Activated T-helper 1 cell treated with anti-CD3 and anti-CD28 coated beads, Interleukin-12 subunit alpha, Interleukin-12 subunit beta, Interleukin-2, Interleukin-4 antibody, amounts not matched to agents 30 ng/mL and 10 ng/mL and 1 ng/mL, durations not matched to agents 14 hours and 24 hours and 36 hours (primary cell): ENCODE results near the gene NTF3. TPM values are rescaled to one million over a fixed set of nuclear protein-coding genes. Genes with fewer than 3 reads are reported as not detected.

Source experiments
- DNase-seq: peaks from one replicate; pipeline ENCODE4 v3.0.0; 2021; ENCODE audit warnings: low spot score
- H3K27ac Mint-ChIP-seq: one replicate; pipeline ENCODE4 v1.8.0; 2021; ENCODE audit warnings: mild to moderate bottlenecking, mixed read lengths
- H3K27me3 Mint-ChIP-seq: one replicate; pipeline ENCODE4 v1.8.0; 2022; ENCODE audit warnings: mild to moderate bottlenecking, moderate library complexity, mixed read lengths; ENCODE audit not compliant: insufficient read depth
- H3K36me3 Mint-ChIP-seq: one replicate; pipeline ENCODE4 v1.8.0; 2021; ENCODE audit warnings: low read depth, mixed read lengths
- H3K4me1 Mint-ChIP-seq: one replicate; pipeline ENCODE4 v1.8.0; 2021; ENCODE audit warnings: low read depth, mixed read lengths
- H3K4me3 Mint-ChIP-seq: one replicate; pipeline ENCODE4 v1.8.0; 2021; ENCODE audit warnings: mild to moderate bottlenecking, moderate library complexity, mixed read lengths
- H3K9me3 Mint-ChIP-seq: one replicate; pipeline ENCODE4 v1.8.0; 2021; ENCODE audit warnings: mixed read lengths
- intact Hi-C: fragments of 100-400 bp; cut with micrococcal nuclease; formaldehyde crosslinking; loops from one replicate; pipeline ENCODE4 v1.15.1; 2024
- total RNA-seq: library from RNA; stranded (reverse); gene quantifications from 2 replicates; pipeline ENCODE4 v1.2.3, GENCODE V29; 2022

NTF3 gene
- total RNA-seq, 1 donor from 2014 or later = not detected

DNA sequence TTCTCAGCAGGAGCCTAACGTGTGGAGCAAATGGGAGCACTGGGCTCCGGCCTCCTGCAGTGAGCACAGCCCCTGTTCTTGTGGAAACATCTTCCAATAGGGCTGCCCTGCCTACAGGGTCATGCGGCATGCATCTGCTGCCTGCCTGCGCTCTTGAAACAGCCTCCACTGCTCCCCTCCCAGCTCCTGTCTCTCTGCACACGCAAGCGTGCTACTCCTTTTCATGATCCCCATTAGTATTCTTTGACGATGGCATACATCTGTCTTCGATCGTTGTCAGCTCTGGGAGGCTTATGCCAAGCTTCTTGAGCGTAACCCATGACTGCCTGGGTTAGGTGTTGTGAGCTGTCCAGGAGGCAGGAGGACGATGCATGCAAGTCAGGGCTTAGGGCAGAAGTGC is 23.1 kb downstream of the NTF3 start:
- Mint-ChIP-seq H3K27ac (no peak overlapping the region), H3K27me3 (peaks cover 3% of the 10 kb centered on the region), H3K4me3 (no peak overlapping the region), H3K4me1 (peaks cover 8% of the 10 kb centered on the region), H3K36me3 (no peaks in the 10 kb centered on the region), H3K9me3 (no peaks in the 10 kb centered on the region)
- DNase-seq = no peak
- intact Hi-C loops = no loop called here

- intact Hi-C loops = no loop called here
- Mint-ChIP-seq H3K27ac (no peak overlapping the region), H3K4me3 (no peak overlapping the region), H3K36me3 (no peaks in the 10 kb centered on the region), H3K4me1 (peaks cover 8% of the 10 kb centered on the region), H3K27me3 (peaks cover 3% of the 10 kb centered on the region), H3K9me3 (no peaks in the 10 kb centered on the region)
- no peak for DNase-seq
Observed at GRCh38 chr12:5456030-5456429, 24.1 kb downstream of the NTF3 start.

- Mint-ChIP-seq H3K36me3 (no peaks in the 10 kb centered on the region), H3K4me1 (peaks cover 8% of the 10 kb centered on the region), H3K27ac (no peak overlapping the region), H3K27me3 (peaks cover 5% of the 10 kb centered on the region), H3K9me3 (no peaks in the 10 kb centered on the region), H3K4me3 (no peak overlapping the region)
- intact Hi-C loops = no loop called here
- no peak for DNase-seq
Observed at GRCh38 chr12:5456906-5457305, 25.0 kb downstream of the NTF3 start.

- H3K9me3 Mint-ChIP-seq = no peaks in the 10 kb centered on the region
- DNase-seq = no peak
- H3K36me3 Mint-ChIP-seq = no peaks in the 10 kb centered on the region
- H3K4me1 Mint-ChIP-seq = peaks cover 8% of the 10 kb centered on the region
- H3K4me3 Mint-ChIP-seq = no peak overlapping the region
- intact Hi-C loops = no loop called here
- no peak overlapping the region for H3K27ac Mint-ChIP-seq
- H3K27me3 Mint-ChIP-seq = peaks cover 5% of the 10 kb centered on the region
Observed at GRCh38 chr12:5458229-5459050, 26.5 kb downstream of the NTF3 start.

DNA sequence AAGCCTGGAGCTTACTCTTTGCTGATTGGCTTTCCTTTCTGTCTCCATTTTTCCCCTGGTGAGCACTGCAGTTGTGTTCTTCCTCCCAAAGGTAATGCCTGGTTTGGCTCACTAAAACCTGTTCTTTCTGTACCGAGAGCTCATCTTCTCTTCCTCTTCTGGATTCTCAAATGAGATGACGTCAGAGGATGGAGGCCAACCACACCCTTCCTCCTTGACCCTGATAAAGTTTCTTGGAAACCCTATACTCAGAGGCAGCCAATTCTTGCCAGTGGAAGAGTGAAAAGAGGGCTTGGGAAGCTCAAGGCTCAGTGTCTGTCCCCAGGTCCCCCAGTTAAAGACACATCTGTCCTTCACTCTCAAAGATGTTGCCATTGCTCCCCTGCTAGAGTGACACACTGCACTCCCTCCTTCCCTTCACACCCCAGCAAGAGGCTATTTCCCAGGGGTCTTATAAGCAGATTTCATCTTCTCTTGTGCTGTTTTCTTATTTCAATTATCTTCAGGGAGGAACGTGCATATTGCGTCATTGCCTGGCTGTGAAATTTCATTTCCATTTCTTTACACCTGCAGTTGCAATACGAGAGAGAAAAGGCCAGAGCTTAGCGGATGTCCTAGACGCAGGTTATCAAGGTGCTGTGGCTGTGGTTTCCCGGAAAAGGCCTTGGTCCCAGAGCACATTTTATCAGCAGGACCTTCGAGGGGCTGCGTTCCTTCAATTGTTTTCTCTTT is 27.3 kb downstream of the NTF3 start:
- peaks cover 5% of the 10 kb centered on the region for H3K27me3 Mint-ChIP-seq
- H3K27ac Mint-ChIP-seq = no peak overlapping the region
- no peaks in the 10 kb centered on the region for H3K9me3 Mint-ChIP-seq
- DNase-seq = no peak
- intact Hi-C loops = no loop called here
- no peak overlapping the region for H3K4me3 Mint-ChIP-seq
- no peaks in the 10 kb centered on the region for H3K36me3 Mint-ChIP-seq
- H3K4me1 Mint-ChIP-seq = peaks cover 8% of the 10 kb centered on the region

DNA sequence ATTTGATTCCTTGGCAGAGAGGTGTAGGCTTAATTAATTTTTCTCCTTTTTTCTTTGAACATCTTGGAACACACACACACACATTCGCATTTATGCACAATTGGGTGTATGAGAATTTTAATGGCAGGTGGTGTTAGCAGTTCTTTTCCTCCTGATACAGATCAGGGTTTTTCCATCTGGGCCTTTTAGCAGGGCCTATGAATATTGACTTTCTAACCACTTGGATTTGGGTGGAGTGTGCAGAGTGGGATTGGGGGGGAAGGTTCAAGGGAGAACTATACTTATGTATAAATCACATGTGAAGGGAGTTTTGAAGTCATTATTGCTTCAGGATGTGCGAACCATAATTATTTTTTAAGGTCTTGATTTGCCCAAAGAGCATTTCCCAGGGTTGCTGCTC is 28.9 kb downstream of the NTF3 start:
- H3K36me3 Mint-ChIP-seq = no peaks in the 10 kb centered on the region
- DNase-seq = no peak
- H3K27ac Mint-ChIP-seq = no peak overlapping the region
- intact Hi-C loops = no loop called here
- H3K4me3 Mint-ChIP-seq = no peak overlapping the region
- H3K27me3 Mint-ChIP-seq = peaks cover 5% of the 10 kb centered on the region
- no peaks in the 10 kb centered on the region for H3K9me3 Mint-ChIP-seq
- peaks cover 8% of the 10 kb centered on the region for H3K4me1 Mint-ChIP-seq

GRCh38 chr12:5461966-5462365 is 30.1 kb downstream of the NTF3 start:
- H3K4me3 Mint-ChIP-seq = no peak overlapping the region
- peaks cover 5% of the 10 kb centered on the region for H3K27me3 Mint-ChIP-seq
- no peaks in the 10 kb centered on the region for H3K9me3 Mint-ChIP-seq
- H3K4me1 Mint-ChIP-seq = peaks cover 5% of the 10 kb centered on the region
- intact Hi-C loops = no loop called here
- H3K27ac Mint-ChIP-seq = no peak overlapping the region
- no peak for DNase-seq
- H3K36me3 Mint-ChIP-seq = no peaks in the 10 kb centered on the region

GRCh38 chr12:5464096-5464495 is 32.2 kb downstream of the NTF3 start:
- DNase-seq = no peak
- Mint-ChIP-seq H3K36me3 (no peaks in the 10 kb centered on the region), H3K9me3 (no peaks in the 10 kb centered on the region), H3K27ac (no peak overlapping the region), H3K4me3 (no peak overlapping the region), H3K27me3 (peaks cover 2% of the 10 kb centered on the region), H3K4me1 (no peaks in the 10 kb centered on the region)
- intact Hi-C loops = no loop called here

DNA sequence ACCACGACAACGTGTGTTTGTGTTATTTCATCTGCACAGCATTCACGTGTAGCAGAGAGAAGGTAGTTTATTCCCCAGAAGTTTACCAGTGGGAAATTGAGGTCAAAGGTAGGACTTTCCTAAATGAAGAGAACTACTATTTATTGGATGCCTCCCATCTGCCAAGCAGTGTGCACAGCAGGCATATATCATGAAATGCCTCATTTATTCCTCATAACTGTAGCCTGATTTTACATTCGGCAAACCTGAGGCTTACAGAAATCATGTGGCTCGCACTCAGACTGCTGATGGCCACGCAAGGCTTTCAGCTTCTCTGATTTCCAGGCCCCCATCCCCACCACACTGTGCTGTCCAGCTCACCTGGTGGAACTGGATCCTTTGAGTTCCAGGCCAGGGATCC is 33.5 kb downstream of the NTF3 start:
- H3K4me1 Mint-ChIP-seq = no peaks in the 10 kb centered on the region
- intact Hi-C loops = no loop called here

GRCh38 chr12:5466521-5466960 is 34.6 kb downstream of the NTF3 start:
- Mint-ChIP-seq H3K27me3 (no peaks in the 10 kb centered on the region), H3K9me3 (no peaks in the 10 kb centered on the region)

More for the DNA sequence above, 33.5 kb downstream of the NTF3 start:
- Mint-ChIP-seq H3K27me3 (peaks cover 2% of the 10 kb centered on the region), H3K9me3 (no peaks in the 10 kb centered on the region), H3K27ac (no peak overlapping the region), H3K4me3 (no peak overlapping the region), H3K36me3 (no peaks in the 10 kb centered on the region)
- no peak for DNase-seq

DNA sequence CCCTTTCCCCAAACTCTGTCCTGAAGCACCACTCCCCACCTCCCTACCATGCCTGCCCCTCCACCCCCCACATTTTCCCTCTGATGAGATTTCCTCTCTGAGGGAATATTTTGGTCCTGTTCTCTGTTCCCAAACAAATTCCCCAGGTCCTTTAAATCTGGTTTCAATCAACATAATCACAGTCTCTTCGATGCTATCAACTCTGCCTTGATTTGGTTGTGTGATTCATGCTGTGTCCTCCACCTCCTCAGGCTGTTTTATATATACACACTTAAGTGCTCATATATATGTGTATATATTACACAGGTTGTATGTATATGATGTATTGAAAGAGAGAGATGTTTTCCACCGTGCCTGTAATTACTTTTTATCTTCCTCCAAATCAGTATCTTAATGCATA is 36.0 kb downstream of the NTF3 start:
- H3K36me3 Mint-ChIP-seq = no peaks in the 10 kb centered on the region
- intact Hi-C loops = no loop called here
- no peak for DNase-seq
- H3K4me1 Mint-ChIP-seq = no peaks in the 10 kb centered on the region
- H3K27me3 Mint-ChIP-seq = no peaks in the 10 kb centered on the region
- H3K9me3 Mint-ChIP-seq = no peaks in the 10 kb centered on the region
- no peak overlapping the region for H3K27ac Mint-ChIP-seq
- no peak overlapping the region for H3K4me3 Mint-ChIP-seq

More at GRCh38 chr12:5466521-5466960, 34.6 kb downstream of the NTF3 start:
- intact Hi-C loops = no loop called here
- DNase-seq = no peak
- Mint-ChIP-seq H3K27ac (no peak overlapping the region), H3K36me3 (no peaks in the 10 kb centered on the region), H3K4me3 (no peak overlapping the region), H3K4me1 (no peaks in the 10 kb centered on the region)

GRCh38 chr12:5470221-5470620 is 38.3 kb downstream of the NTF3 start:
- no peaks in the 10 kb centered on the region for H3K9me3 Mint-ChIP-seq
- intact Hi-C loops = no loop called here
- no peak for DNase-seq
- H3K4me1 Mint-ChIP-seq = no peaks in the 10 kb centered on the region
- H3K27me3 Mint-ChIP-seq = no peaks in the 10 kb centered on the region
- H3K36me3 Mint-ChIP-seq = no peaks in the 10 kb centered on the region
- no peak overlapping the region for H3K27ac Mint-ChIP-seq
- no peak overlapping the region for H3K4me3 Mint-ChIP-seq

GRCh38 chr12:5470703-5471102 is 38.8 kb downstream of the NTF3 start:
- H3K27ac Mint-ChIP-seq = no peak overlapping the region
- no peaks in the 10 kb centered on the region for H3K9me3 Mint-ChIP-seq
- no peaks in the 10 kb centered on the region for H3K36me3 Mint-ChIP-seq
- peaks cover 1% of the 10 kb centered on the region for H3K27me3 Mint-ChIP-seq
- no peak overlapping the region for H3K4me3 Mint-ChIP-seq
- intact Hi-C loops = no loop called here
- H3K4me1 Mint-ChIP-seq = no peaks in the 10 kb centered on the region
- DNase-seq = no peak
